GM18858 (cell line): ENCODE data around the gene FAM193A.
"Not testable (repeated sequence)": the region's sequence is repeated elsewhere in the genome, so short reads cannot be mapped to it uniquely, and the experiment has no call there.

ENCODE experiments used
- ATAC-seq: cut with Tn5 transposase; IDR thresholded peaks from one replicate; pipeline ENCODE4 v1.9.1; 2021; ENCODE audit not compliant: unreplicated experiment

Gene FAM193A

DNA sequence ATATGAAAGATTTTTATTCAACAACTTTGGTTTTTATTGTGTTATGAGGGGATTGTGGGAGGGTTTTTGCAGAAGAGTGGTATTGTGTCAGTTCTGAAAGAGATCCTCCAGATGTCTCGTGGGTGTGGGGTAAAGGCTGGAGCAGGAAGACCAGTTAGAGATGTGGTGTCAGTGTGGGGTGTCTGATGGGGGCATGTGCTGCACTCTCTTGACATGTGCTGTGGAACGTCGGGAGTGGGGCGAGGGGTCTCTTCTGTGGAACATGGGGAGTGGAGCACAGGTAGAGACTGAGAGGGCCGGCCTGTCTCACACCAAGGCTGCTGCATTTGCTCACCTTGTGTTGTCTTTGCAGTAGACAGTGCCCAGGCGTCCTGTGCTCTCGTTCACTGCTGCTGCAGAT lies 37.6 kb downstream of the FAM193A start:
- no peak for ATAC-seq

- ATAC-seq = no peak
These were observed 38.4 kb downstream of the FAM193A start for GRCh38 chr4:2574863-2575262.

GRCh38 chr4:2576290-2576689 lies 39.8 kb downstream of the FAM193A start:
- ATAC-seq = no peak

DNA sequence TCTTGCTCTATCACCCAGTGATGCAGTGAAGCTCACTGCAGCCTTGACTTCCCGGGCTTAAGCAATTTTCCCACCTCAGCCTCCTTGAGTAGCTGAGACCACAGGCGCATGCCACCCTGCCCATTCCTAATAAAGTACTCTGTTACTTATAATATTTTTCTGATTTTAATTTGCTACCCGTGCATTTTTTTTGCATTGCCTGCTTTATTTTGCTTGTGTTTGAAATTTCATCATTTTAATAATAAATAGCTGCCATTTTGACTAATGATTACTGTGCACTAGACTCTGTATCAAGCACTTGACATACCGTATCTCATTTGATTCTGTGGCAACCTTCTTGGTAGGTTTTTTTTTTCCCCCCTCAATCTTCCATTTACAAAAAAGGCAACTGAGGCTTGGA lies 41.7 kb downstream of the FAM193A start:
- no peak for ATAC-seq

DNA sequence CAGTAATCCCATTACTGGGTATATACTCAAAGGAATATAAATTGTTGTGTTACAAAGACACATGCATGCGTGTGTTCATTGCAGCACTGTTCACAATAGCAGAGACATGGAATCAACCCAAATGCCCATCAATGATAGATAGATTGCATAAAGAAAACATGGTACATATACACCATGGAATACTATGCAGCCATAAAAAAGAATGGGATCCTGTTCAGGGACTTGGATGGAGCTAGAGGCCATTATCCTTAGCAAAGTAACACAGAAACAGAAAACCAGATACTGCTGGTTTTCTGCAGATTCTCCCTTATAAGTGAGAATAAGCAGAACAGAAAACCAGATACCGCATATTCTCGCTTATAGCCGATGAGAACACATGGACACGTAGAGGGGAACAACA lies 43.5 kb downstream of the FAM193A start:
- ATAC-seq = no peak

GRCh38 chr4:2583092-2583491 lies 46.6 kb downstream of the FAM193A start:
- ATAC-seq = no peak

- no peak for ATAC-seq
These were observed 47.1 kb downstream of the FAM193A start for GRCh38 chr4:2583517-2583916.

- no peak for ATAC-seq
These were observed 50.1 kb downstream of the FAM193A start for GRCh38 chr4:2586502-2586901.

DNA sequence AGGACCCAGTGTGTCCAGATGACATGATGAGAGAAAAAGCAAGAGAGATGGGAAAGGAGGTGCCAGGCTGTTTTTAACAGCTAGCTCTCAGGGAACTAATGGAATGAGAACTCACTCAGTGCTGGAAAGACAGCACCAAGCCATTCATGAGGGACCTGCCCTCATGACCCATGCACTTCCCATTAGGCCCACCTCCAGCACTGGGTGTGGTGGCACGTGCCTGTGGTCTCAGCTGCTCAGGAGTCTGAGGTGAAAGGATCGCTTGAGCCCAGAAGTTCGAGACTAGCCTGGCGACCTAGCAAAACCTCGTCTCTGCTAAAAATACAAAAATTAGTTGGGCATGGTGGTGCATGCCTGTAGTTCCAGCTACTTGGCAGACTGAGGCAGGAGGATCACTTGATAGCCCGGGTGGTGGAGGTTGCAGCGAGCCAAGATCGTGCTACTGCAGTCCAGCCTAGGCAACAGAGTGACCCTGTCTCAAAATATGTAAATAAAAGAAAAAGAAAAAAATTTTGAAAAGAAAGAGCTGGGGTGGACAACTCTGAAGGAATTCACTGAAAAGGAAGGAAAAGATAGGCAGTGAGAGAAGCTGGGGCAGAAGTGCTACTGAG lies 50.9 kb downstream of the FAM193A start:
- no peak for ATAC-seq

GRCh38 chr4:2588259-2588658 lies 51.8 kb downstream of the FAM193A start:
- ATAC-seq = no peak

GRCh38 chr4:2591189-2591588 lies 54.7 kb downstream of the FAM193A start:
- no peak for ATAC-seq

DNA sequence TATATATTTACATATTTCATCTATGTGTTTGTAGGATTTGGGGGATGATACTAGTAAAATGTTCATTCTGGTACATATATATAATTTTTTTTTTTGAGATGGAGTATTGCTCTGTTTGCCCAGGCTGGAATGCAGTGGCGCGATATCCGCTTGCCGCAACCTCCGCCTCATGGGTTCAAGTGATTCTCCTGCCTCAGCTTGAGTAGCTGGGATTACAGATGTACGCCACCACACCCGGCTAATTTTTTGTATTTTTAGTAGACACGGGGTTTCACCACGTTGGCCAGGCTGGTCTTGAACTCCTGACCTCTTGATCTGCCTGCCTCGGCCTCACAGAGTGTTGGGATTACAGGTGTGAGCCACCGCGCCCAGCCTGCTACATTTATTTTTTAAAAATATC lies 55.6 kb downstream of the FAM193A start:
- not testable (repeated sequence) for ATAC-seq

- no peak for ATAC-seq
These were observed 56.1 kb downstream of the FAM193A start for GRCh38 chr4:2592572-2592971.

DNA sequence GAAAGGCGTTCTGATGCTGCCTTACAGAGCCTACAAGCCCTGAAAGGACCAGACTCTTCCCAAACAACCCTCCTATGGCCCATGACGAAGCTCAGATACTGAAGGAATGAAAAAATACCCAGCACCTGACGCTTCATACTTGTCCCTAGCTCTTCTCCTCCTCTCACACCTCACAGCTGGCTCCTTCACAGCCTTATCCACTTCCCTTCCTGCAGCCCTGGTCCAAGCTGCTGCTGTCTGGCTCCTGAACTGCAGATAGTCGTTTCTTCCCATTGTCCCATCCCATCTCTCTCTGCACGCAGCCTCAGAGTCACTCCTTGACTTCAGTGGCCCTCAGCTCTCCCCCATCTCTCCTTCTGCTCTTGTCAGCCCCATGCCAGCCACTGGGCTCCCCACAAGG lies 56.6 kb downstream of the FAM193A start:
- ATAC-seq = no peak

- ATAC-seq = no peak
These were observed 59.0 kb downstream of the FAM193A start for GRCh38 chr4:2595436-2595835.

GRCh38 chr4:2595952-2596552 lies 59.6 kb downstream of the FAM193A start:
- ATAC-seq = no peak

DNA sequence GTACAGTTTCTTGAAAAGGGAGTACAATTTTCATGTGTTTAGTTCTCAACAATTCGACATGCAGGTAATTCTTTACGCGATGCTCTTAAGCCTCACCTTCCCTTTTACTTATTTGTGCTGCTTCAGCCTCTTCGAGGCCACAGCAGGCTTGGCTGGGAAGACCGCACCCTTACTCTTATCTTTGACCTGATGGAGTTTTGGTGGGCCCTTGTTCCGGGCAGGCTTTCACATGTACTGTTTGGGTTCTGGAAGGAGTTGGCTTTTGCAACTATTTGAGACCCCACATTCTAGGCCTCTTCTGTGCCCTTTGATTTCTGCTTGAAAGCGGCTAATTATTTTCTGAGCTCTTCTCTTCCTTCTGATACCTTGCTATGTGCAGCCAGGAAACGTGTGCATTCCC lies 60.2 kb downstream of the FAM193A start:
- ATAC-seq = no peak

- peak; percentile 63 for ATAC-seq
These were observed 62.3 kb downstream of the FAM193A start for GRCh38 chr4:2598511-2599303.

DNA sequence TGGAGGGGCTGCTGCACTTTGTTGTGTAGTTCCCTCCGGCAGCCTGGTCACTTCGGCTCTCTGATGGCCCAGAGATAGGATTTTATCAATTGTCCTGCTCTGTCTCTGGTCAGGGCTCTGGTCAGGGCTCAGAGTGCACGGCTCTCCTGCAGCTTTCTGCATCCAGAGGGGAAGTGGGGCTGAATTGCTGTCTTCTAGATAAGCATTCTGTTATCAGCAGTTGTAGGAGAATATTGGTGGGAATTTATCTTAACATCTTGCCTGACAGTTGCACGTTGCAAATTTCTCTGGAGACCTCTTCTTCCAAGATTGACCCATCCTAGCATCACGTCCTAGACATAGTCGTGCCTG lies 62.8 kb downstream of the FAM193A start:
- ATAC-seq = no peak

GRCh38 chr4:2600878-2601277 lies 64.4 kb downstream of the FAM193A start:
- no peak for ATAC-seq

DNA sequence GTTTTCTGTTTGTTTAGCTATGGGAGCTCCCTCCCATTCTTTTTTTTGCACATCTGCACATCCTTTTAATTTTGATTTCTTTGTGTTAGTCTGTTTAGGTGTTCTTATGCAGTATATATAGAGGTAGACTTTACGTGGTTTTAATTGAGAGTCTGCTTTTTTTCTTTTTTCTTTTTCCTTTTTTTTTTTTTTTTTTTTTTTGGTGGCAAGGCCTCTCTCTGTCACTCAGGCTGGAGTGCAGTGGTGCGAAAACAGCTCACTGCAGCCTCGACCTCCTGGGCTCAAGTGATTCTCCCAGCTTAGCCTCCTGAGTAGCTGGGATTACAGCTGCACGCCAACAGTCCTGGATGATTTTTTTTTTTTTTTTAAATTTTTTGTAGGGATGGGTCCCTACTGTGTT lies 68.2 kb downstream of the FAM193A start:
- no peak for ATAC-seq

- no peak for ATAC-seq
These were observed 70.6 kb downstream of the FAM193A start for GRCh38 chr4:2606960-2607506.
